GM12872 (cell line): Measurements from ENCODE around the gene PNP.

Source experiments
- CTCF ChIP-seq: IDR thresholded peaks from 3 replicates; pipeline ENCODE4 v1.5.1; 2011; ENCODE audit warnings: low read depth, mild to moderate bottlenecking, low read length, moderate library complexity; ENCODE audit not compliant: insufficient read depth

PNP gene

GRCh38 chr14:20499108-20499507, 29.9 kb downstream of the PNP start:
- TF ChIP-seq CTCF, result no peak

DNA sequence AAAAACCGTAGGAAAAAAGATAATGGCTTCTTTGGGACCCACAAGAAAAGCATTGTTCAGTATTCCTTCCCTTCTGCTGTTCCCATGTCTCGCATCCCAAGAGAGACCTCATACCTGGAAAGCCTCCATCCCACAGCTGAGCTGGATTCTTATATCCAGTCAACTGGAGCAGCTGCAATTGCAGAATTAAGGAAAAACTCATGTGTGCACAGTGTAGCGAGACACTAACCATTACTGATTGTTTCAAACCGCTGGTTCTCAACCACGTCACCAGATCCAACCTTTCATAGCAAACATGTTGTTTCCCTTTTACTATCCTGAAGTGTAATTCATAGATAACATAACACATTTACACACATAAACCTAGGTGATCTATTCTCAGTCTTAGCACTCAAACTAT, 30.7 kb downstream of the PNP start:
- no peak for TF ChIP-seq CTCF

DNA sequence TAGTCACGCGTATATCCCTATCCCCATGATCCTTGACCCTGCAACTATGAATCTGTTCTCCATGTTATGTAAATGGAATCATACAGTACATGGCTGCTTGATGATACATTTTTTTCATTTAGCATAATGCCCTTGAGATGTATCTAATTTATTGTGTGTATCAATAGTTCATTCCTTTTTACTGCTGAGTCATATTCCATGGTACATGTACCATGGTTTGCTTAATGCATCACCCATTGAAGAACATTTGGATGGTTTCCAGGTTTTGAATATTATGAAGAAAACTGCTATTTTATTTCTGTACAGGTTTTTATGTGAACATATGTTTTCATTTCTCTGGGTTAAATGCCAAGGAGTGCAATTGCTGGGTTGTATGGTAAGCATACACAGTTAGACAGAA, 32.1 kb downstream of the PNP start:
- TF ChIP-seq CTCF, result no peak

GRCh38 chr14:20503898-20504297, 34.7 kb downstream of the PNP start:
- no peak for TF ChIP-seq CTCF

DNA sequence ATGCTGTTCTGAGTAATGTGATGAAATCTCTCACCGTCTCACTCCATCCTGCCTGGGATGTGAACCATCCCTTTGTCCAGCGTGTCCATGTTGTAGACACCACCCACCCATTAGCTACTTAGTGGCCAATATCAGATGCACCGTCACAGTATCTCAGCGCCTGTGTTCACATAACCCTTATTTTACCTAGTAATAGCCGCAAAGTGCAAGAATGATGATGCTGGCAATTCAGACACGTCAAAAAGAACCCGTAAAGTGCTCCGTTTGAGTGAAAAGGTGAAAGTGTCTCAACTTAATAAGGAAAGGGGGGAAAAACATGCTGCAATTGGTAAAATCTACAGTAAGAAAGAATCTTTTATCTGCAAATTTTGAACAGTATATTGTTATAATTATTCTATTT, 39.2 kb downstream of the PNP start:
- no peak for TF ChIP-seq CTCF

GRCh38 chr14:20512177-20512905, 43.1 kb downstream of the PNP start:
- no peak for TF ChIP-seq CTCF

- TF ChIP-seq CTCF, result no peak
Observed at GRCh38 chr14:20515846-20516245, 46.6 kb downstream of the PNP start.
